Tongue (tissue), 2 donors: ENCODE data around the gene AMBP. TPM values are rescaled to one million over a fixed set of nuclear protein-coding genes. Genes with fewer than 3 reads are reported as not detected.

Experiments used
- DNase-seq: peaks from one replicate; pipeline ENCODE4 v3.0.0-alpha.2; 2015
- total RNA-seq: library from RNA; depleted of rRNA; stranded (reverse); fragments of >200 nt; gene quantifications from one replicate; pipeline ENCODE4 v1.2.3, GENCODE V29; 2014

The AMBP gene
- total RNA-seq, 1 donor from 2014 or later, result not detected

- DNase-seq, result peak; percentile 70
Observed at GRCh38 chr9:114112778-114113584, 34.9 kb upstream of the AMBP start.

GRCh38 chr9:114112325-114112724 lies 34.2 kb upstream of the AMBP start:
- no peak for DNase-seq

GRCh38 chr9:114110180-114110579 lies 32.1 kb upstream of the AMBP start:
- no peak for DNase-seq

DNA sequence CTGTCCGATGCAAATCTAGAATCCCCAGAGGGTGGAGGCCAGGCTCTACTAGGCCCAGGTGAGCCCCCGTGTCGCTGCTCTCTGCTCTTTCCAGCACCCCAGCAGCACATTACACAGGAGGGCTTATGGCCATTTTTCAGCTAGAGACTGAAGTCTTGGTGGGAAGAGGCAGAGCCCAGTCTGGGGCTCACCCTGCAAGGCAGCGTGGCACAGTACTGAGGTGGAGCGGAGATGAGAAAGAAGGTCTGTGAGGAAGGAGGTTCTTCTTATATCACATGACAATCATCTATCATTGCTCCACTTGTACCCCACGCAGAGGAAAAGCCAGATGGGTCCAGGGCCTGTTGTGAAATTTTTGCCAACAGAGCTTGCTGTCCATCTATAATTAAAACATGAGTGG lies 31.0 kb upstream of the AMBP start:
- DNase-seq, result no peak

DNA sequence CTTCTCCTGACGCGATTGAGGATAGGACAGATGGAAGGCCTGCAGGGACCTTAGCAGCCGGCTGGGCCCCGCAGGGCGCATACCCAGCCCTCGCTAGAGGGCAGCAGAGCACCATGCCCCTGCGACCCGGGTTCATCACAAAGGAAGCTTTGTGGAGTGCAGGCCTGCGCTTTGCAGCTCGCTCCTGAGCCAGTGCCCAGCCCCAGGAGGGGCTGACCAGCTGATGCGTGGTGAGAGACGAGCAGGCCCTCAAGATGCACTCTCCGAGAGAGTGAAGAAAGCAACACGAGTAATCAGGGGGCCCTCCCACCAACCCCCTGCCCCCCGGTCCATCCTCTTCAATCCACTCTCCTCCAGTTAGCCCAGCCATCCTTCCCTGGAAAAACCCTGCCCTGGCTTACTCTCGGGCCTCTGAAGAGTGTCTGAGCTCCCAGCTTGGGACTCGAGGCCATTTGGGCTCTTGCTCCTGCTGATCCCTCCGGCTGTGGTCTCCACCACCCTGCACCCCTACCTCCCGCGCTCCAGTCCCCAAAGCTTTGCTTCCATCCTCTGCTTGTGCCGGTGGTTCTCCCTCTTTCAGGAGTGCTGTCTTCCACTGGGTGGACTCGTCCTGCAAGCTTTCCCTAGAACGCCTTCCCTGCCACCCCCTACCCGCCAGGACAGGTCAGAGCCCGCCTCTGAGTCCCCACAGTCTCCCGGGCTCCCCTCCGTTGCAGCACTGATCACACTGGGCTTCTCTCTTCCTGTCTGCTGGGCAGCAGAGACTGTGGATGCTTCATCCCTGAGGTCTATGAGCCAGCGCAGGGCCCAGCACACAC lies 30.1 kb upstream of the AMBP start:
- DNase-seq, result peak; percentile 93

GRCh38 chr9:114107286-114108001 lies 29.3 kb upstream of the AMBP start:
- DNase-seq, result no peak

- DNase-seq, result no peak
Observed at GRCh38 chr9:114105236-114105635, 27.1 kb upstream of the AMBP start.

GRCh38 chr9:114102484-114102883 lies 24.4 kb upstream of the AMBP start:
- no peak for DNase-seq

DNA sequence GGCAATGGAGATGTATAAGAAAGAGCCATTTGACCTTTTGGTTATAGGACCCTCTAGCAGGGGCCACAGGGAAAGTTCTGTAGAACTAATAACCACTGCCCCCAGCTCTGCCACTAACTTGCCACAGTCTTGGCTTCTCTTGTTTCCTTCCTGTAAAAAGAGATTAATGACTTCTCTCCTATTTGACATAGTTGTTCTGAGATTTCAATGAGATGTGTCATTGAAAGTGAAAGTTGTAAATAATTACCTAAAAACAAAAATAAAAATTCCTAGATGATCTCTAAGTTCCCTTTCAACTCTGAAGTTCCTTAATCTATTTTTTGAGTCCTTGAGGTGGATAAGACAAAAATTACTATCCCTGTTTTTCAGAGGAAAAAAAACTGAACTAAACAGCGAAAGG lies 22.4 kb upstream of the AMBP start:
- no peak for DNase-seq

GRCh38 chr9:114099669-114100270 lies 21.7 kb upstream of the AMBP start:
- no peak for DNase-seq

GRCh38 chr9:114098936-114099668 lies 21.0 kb upstream of the AMBP start, which contains the start of gene KIF12:
TSS of gene KIF12 (minus strand) at chr9:114099292. CDS start at chr9:114099276, 16 bp downstream.
- DNase-seq, result no peak

DNA sequence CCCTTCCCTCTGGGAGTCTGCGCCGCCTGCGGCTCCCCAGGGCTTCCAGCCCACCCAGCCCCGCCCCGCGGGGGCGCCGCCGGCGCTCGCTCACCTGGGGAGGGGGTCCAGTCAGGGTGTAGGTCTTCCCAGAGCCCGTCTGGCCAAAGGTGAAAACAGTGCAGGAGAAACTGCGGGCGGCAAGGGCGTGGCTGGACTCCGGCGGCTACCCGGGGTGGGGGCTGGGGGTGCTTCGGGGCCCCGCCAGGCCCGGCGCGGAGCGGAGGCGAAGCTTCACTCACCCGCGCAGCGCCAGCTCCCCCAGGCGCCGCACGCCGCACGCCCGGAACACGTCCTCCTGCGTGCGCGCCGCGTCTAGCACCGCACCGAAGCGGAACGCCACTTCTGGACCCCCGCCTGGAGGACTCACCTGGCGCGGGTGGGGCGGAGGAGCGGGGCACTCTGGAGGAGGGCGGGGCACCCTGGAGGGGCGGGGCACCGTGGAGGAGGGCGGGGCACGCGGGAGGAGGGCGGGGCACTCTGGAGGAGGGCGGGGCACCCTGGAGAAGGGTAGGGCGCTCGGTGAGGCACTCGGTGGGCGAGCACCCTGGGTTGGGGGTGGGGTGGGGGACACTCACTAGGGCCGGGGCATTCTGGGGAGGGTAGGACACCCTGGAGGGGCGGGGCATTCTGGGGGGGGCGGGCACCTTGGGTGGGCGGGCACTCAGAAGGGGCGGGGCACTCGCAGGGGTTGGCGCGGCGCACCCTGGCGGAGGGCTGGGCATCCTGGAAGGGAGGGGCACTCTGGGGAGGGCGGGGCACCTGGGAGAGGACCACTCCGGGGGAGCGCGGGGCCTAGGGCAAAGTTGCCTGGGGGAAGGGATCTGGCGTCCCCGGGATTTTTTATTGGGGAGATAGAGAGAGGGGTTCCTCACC lies 20.2 kb upstream of the AMBP start:
- peak; percentile 46 for DNase-seq

DNA sequence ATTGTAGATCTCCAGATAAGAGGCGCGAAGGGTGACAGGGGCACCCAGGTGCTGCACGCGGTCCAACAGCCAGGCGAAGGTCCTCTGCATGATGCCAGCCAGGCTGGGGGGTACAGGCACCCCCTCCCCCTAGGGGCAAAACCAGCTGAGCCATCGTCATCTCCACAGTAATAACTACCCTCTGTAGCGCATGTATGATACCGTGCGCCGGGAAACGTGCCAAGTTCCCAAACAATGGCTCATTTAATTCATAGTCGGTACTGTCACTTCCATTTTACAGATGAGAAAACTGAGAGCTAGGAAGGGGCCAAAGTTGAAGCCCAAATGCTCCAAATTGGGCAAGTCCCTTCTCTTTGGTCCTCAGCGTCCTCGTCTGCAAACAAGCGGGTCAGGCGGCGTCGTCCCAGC lies 19.5 kb upstream of the AMBP start:
- DNase-seq, result peak; percentile 36

- no peak for DNase-seq
Observed at GRCh38 chr9:114096866-114097612, 18.9 kb upstream of the AMBP start.

DNA sequence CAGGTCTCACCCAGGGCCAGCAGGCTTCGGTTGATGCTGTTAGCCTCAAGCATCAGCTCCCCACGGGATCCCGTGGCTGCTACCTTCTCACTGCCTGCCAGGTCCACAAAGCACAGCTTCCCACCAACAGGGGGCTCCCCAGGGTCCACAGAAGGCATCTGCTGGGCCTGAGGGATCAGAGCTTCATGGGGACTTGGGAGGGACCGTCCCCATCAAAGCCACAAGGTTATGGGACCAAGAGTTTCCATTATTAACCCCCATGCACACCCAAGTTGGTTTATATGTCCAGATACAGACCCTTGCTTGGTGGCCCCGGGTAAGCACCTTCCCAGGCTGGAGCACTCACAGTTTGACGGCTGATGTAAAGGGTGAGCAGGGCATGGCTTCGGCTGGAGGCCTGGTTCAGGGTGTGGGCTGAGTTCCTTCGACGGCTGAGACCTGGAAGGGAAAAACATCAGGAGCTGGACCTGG lies 18.0 kb upstream of the AMBP start:
- DNase-seq, result no peak

DNA sequence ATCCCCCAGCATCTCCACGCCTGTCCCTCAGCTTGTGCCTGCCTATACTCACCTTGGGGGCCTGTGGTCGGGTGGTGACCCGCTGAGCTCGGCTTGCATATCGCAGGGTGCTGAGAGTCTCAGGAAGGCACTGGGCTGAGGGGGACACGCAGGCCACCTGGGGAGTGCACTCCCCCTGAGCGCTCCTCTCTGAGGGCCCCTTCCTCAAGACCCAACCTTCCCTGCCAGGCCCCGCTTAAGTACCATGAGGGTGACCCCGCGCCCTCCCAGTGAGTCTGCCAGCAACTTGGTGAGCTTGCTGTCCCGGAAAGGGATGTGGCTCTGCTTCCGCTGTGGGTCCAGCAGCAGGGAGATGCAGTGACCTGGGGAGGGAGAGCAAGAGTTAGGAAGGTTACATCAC lies 16.9 kb upstream of the AMBP start:
- no peak for DNase-seq

DNA sequence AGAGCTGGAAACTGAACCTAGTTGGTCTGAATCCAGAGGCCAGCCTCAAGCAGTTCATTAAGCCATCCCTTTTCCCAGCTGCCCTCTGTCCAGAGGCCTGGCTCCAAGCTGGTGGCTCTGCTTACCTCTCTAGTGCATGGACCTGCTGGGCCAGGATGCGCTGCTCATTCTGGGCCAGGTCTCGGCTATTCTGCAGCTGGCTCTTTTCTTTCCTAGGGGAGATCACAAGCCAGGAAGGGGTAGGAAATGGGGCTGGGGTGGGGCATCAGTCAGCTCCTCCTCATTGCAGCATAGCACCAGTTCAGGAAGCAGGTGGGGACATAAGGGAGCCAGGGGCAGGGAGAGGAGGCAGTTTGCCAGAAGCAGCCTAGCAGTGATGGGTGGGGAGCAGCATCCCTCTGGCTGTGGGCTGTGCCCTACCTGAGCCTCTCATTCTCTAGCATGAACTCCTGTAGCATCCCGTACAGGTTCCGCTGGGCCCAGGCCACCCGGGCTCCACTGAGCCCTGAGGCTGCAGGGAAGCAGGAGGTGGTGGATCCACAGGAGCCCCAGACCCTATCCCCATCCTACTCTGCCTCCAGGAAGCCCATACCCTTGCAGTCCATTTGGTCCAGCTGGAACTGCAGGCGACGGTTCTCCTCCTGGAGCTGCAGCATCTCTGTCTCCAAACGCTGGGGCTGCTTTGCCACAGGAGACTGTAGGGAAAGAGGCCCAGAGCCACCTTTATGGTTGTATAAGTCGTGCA lies 15.8 kb upstream of the AMBP start:
- no peak for DNase-seq

DNA sequence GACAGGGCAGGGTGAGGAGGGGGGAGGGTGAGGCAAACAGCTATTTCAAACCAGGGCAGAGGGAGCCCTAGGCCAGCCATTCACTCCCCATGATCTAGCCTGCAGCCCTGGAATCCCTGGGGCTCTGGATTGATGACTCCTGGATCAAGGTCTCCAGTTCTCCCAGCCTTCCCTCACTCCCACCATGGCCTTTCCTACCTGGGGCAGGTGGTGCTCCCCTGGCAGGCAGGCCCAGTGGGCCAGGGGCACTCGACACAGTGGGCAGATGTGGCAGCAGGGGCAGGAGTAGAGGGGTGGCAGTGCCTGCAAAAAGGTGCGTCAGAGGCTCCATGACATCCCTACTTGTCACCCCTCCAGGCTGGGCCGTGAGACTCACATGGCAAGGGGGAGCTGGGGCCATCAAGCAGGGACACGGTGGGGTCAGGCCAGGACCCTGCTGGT lies 15.0 kb upstream of the AMBP start:
- no peak for DNase-seq

DNA sequence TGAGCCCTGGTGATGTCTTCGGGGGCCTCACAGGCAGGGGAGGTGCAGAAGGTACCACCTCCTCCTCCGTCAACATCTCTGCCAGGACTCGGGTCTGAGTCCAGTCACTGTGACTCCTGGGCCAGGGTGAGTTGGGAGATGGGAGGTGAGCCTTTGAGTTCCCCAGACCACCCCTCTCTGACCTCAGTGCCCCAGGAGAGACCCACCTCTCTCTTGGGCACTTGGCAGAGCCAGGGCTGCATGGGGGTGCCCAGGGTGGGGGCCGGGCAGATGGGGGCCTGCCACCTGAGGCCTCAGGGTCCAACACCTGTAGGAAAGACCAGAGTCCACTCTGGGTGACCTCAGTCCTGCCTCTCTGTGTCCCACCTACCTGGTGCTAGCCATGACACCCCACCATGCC lies 14.2 kb upstream of the AMBP start:
- no peak for DNase-seq
